Neural progenitor cell (in vitro differentiated cells): ENCODE measurements around the gene P2RY11.

Experiments
- CTCF ChIP-seq: fragments of 200-600 bp; sonication (generic); IDR thresholded peaks from 2 replicates; pipeline ENCODE4 v1.5.1; 2017; ENCODE audit warnings: antibody characterized with exemption, mild to moderate bottlenecking
- EZH2 ChIP-seq: fragments of 200-600 bp; sonication (generic); IDR thresholded peaks from 2 replicates; pipeline ENCODE4 v1.6.1; 2017; ENCODE audit warnings: antibody characterized with exemption, mild to moderate bottlenecking, moderate library complexity

DNA sequence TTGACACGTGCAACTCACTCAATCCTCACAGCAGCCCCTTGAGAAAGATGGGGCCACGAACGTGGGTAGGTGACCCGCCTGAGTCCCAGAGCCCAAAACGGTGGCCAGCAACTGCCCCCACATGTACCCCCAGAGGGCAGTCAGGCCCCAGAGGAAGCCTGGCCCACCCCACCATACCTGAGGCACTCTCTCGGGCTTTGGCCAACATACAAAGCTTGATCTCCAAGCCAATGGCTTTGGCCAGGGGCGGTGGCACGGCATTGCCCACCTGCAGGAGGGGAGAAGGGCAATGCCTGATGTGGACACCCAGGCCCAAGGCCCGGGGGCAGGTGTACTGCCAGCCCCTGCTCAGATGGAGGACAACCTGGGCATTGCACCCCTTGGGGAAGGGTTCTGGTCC is 22.5 kb downstream of the P2RY11 start:
- no peak for TF ChIP-seq EZH2
- no peak for TF ChIP-seq CTCF
